ENCODE results near the gene SGCE.
A peak's percentile ranks its signal among the peaks of the same experiment; 100 is the strongest.
"Not testable (repeated sequence)": the region's sequence is repeated elsewhere in the genome, so short reads cannot be mapped to it uniquely, and the experiment has no call there.

Gene SGCE

GRCh38 chr7:94655848-94656657 lies at the start of gene SGCE:
Gene SGCE, minus strand, starts transcription at chr7:94656133. Its CDS starts 35 bp downstream, at chr7:94656098.
- peak; percentile 88 to 90 for DNase-seq

- not testable (repeated sequence) for DNase-seq
Measured at GRCh38 chr7:94705155-94706021, 49.5 kb upstream of the SGCE start.

GRCh38 chr7:94701555-94701973 lies 45.6 kb upstream of the SGCE start:
- DNase-seq: no peak

GRCh38 chr7:94700926-94701554 lies 45.1 kb upstream of the SGCE start:
- DNase-seq: no peak

- DNase-seq: no peak
Measured at GRCh38 chr7:94698275-94698674, 42.3 kb upstream of the SGCE start.

- no peak for DNase-seq
Measured at GRCh38 chr7:94697035-94697974, 41.4 kb upstream of the SGCE start.

- no peak for DNase-seq
Measured at GRCh38 chr7:94687810-94688209, 31.9 kb upstream of the SGCE start.

- DNase-seq: no peak
Measured at GRCh38 chr7:94687076-94687475, 31.1 kb upstream of the SGCE start.

- DNase-seq: no peak
Measured at GRCh38 chr7:94683066-94683465, 27.1 kb upstream of the SGCE start.

GRCh38 chr7:94679358-94679757 lies 23.4 kb upstream of the SGCE start:
- no peak for DNase-seq

- DNase-seq: no peak
Measured at GRCh38 chr7:94676431-94676830, 20.5 kb upstream of the SGCE start.

GRCh38 chr7:94675356-94675755 lies 19.4 kb upstream of the SGCE start:
- no peak for DNase-seq

- no peak for DNase-seq
Measured at GRCh38 chr7:94671444-94672235, 15.7 kb upstream of the SGCE start.

- DNase-seq: no peak
Measured at GRCh38 chr7:94669773-94670495, 14.0 kb upstream of the SGCE start.

GRCh38 chr7:94666879-94667587 lies 11.1 kb upstream of the SGCE start:
- DNase-seq: no peak

GRCh38 chr7:94665426-94665825 lies 9.5 kb upstream of the SGCE start:
- DNase-seq: no peak

- no peak for DNase-seq
Measured at GRCh38 chr7:94664023-94664422, 8.1 kb upstream of the SGCE start.

GRCh38 chr7:94662548-94662947 lies 6.6 kb upstream of the SGCE start:
- DNase-seq: no peak

GRCh38 chr7:94660006-94660405 lies 4.1 kb upstream of the SGCE start:
- no peak for DNase-seq

GRCh38 chr7:94658826-94659225 lies 2.9 kb upstream of the SGCE start:
- DNase-seq: peak; percentile 37 to 77
